Psoas muscle (tissue), 8 donors: Measurements from ENCODE around the gene TMEM238L. TPM values are rescaled to one million over a fixed set of nuclear protein-coding genes. Genes with fewer than 3 reads are reported as not detected.

Experiments used
- ATAC-seq, 4 donors: fragments of 200-7000 bp; cut with Tn5 transposase; one replicate each; pipeline ENCODE4 v1.9.1; 2020; ENCODE audit warnings: moderate library complexity in 3 of 4, mild to moderate bottlenecking in 2 of 4
- DNase-seq, 2 donors: peaks; one replicate each; pipeline ENCODE4 v3.0.0-alpha.2; 2020
- H3K27ac ChIP-seq: fragments of 200-600 bp; one replicate; pipeline ENCODE4 v1.8.0; 2022
- H3K27me3 ChIP-seq, 3 donors: fragments of 200-600 bp in 1 of 3; one replicate each; pipeline versions ENCODE4 v1.6.1 to v1.8.0; 2013 to 2022; ENCODE audit warnings: low read length in 2 of 3, mild to moderate bottlenecking in 2 of 3, moderate library complexity in 1 of 3; ENCODE audit not compliant: insufficient read depth in 3 of 3
- H3K36me3 ChIP-seq, 2 donors: fragments of 200-600 bp in 1 of 2; one replicate each; pipeline versions ENCODE4 v1.6.1 to v1.8.0; 2013 to 2022; ENCODE audit warnings: low read depth in 1 of 2, mild to moderate bottlenecking in 1 of 2, moderate library complexity in 1 of 2; ENCODE audit not compliant: insufficient read depth in 1 of 2
- H3K4me1 ChIP-seq: fragments of 200-600 bp; one replicate; pipeline ENCODE4 v1.8.0; 2022
- H3K4me3 ChIP-seq: fragments of 200-600 bp; one replicate; pipeline ENCODE4 v1.8.0; 2022; ENCODE audit warnings: mild to moderate bottlenecking
- H3K9me3 ChIP-seq: fragments of 200-600 bp; one replicate; pipeline ENCODE4 v1.8.0; 2022
- CTCF ChIP-seq: fragments of 200-600 bp; IDR thresholded peaks from one replicate; pipeline ENCODE4 v1.8.0; 2022; ENCODE audit warnings: antibody characterized with exemption
- WGBS, 3 donors: extraction: QIAGEN DNeasy Blood & Tissue Kit; methylation state at CpG; one replicate each; pipeline versions ENCODE4 v1.1.6 to v1.1.7; 2013; 5-methylcytosine and 5-hydroxymethylcytosine counted together
- intact Hi-C, 2 donors: fragments of 100-400 bp; cut with DNase I; formaldehyde crosslinking; loops; one replicate each; pipeline versions ENCODE4 v1.11.0 to v1.14.2; 2022
- polyA plus RNA-seq, 3 donors: library from polyadenylated mRNA; stranded (reverse); fragments of 200-250 nt; gene quantifications; one replicate each; pipeline ENCODE4 v1.2.3, GENCODE V29; 2013
- total RNA-seq, 4 donors: library from RNA; stranded (reverse); fragmentation: NEBNext Ultra II Directional in 2 of 4; extraction: Animal tissue kit (Norgen Biotek cat#: 25700) in 2 of 4; gene quantifications; one replicate each; pipeline versions ENCODE4 v1.2.1 to v1.2.4, GENCODE V29; 2021 to 2023
- donor health status: healthy with polysubstance abuse.
- donor health status: DM: no; HTN: no; CAD: no; lungs with moderate emphysema.
- donor health status: Bipolar disorder and iron deficiency.
- donor health status: healthy.
- donor health status: DM: yes; HTN: yes; CAD: no.
- donor health status: DM: no; HTN: no; CAD: no.
- donor health status: DM: no; HTN: no; CAD: no.
- donor health status: DM: yes; HTN: yes; CAD: no.

Gene TMEM238L
- total and polyA plus RNA-seq, 7 donors = 0.03 to 0.07 TPM; not detected in 5

GRCh38 chr17:10802496-10803284 lies 1.2 kb downstream of the TMEM238L start:
- ATAC-seq = no peak
- no peaks in the 10 kb centered on the region for H3K9me3 ChIP-seq
- H3K4me1 ChIP-seq = no peaks in the 10 kb centered on the region
- WGBS, 3 donors = 79 to 87% (median 81%) methylated on average over 14 of the region's 14 CpGs
- no peak for TF ChIP-seq CTCF
- intact Hi-C loops = no loop called here
- H3K27ac ChIP-seq = no peak overlapping the region
- no peaks in the 10 kb centered on the region for H3K27me3 ChIP-seq
- H3K4me3 ChIP-seq = no peak overlapping the region
- DNase-seq = no peak
- no peaks in the 10 kb centered on the region for H3K36me3 ChIP-seq

GRCh38 chr17:10799407-10799806 lies 4.5 kb downstream of the TMEM238L start:
- no peak overlapping the region for H3K4me3 ChIP-seq
- intact Hi-C loops = no loop called here

DNA sequence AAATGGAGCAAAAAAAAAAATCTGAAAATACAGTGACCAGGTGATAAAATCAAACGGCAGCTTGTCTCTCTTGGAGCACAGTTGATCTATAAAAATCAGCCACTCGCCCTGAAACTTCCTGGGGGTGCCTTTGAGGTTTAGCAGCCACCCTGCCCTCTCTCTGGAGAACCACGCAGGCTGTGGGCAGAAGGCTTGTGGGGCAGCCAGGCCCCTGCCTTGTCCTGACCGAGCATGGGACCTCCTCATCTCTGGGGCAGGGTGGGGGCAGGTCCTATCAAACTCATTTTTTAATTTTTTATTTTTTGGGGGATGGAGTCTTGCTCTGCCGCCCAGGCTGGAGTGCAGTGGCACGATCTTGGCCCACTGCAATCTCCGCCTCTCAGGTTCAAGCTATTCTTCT lies 5.0 kb downstream of the TMEM238L start:
- 73 to 82% (median 79%) methylated on average over 7 of the region's 7 CpGs for WGBS, 3 donors
- no peak overlapping the region for H3K4me3 ChIP-seq
- no peak for TF ChIP-seq CTCF
- H3K27ac ChIP-seq = no peak overlapping the region
- ATAC-seq (no peak), DNase-seq (no peak)
- H3K36me3 ChIP-seq = no peaks in the 10 kb centered on the region
- H3K27me3 ChIP-seq = no peaks in the 10 kb centered on the region
- intact Hi-C loops = no loop called here
- no peaks in the 10 kb centered on the region for H3K4me1 ChIP-seq
- H3K9me3 ChIP-seq = no peaks in the 10 kb centered on the region

More at GRCh38 chr17:10799407-10799806, 4.5 kb downstream of the TMEM238L start:
- ATAC-seq (no peak), DNase-seq (no peak)
- Histone ChIP-seq H3K27ac (no peak overlapping the region), H3K27me3 (no peaks in the 10 kb centered on the region), H3K36me3 (no peaks in the 10 kb centered on the region), H3K4me1 (no peaks in the 10 kb centered on the region), H3K9me3 (no peaks in the 10 kb centered on the region)
- WGBS, 3 donors = 27 to 38% (median 28%) methylated on average over 7 of the region's 7 CpGs
- TF ChIP-seq CTCF = no peak

GRCh38 chr17:10798332-10798749 lies 5.6 kb downstream of the TMEM238L start:
- Histone ChIP-seq H3K36me3 (no peaks in the 10 kb centered on the region), H3K27ac (no peak overlapping the region), H3K4me1 (no peaks in the 10 kb centered on the region), H3K9me3 (no peaks in the 10 kb centered on the region), H3K4me3 (no peak overlapping the region), H3K27me3 (no peaks in the 10 kb centered on the region)
- 42 to 54% (median 42%) methylated on average over 3 of the region's 3 CpGs for WGBS, 3 donors
- no peak for ATAC-seq
- no peak for DNase-seq
- no peak for TF ChIP-seq CTCF
- intact Hi-C loops = no loop called here
